Stomach (tissue), 4 donors: ENCODE data around the gene PTPRM.

ENCODE experiments used
- CTCF ChIP-seq, 7 experiments: fragments of 450-650 bp in 4 of 7; fragments of 200-600 bp in 3 of 7; sonication (generic) in 3 of 7; IDR thresholded peaks; one replicate each; pipeline ENCODE4 v1.5.1; 2016 to 2019; ENCODE audit warnings: antibody characterized with exemption in 7 of 7, control low read depth in 2 of 7, mild to moderate bottlenecking in 1 of 7
- EP300 ChIP-seq: sonication (generic); formaldehyde crosslinking; IDR thresholded peaks from one replicate; pipeline ENCODE4 v1.6.1; 2017; ENCODE audit warnings: antibody characterized with exemption
- POLR2A ChIP-seq, 4 donors: fragments of 450-650 bp; IDR thresholded peaks; one replicate each; pipeline ENCODE4 v1.6.1; 2016; ENCODE audit warnings: antibody characterized with exemption in 4 of 4, control low read depth in 2 of 4, mild to moderate bottlenecking in 1 of 4, moderate library complexity in 1 of 4

GRCh38 chr18:7939521-7939920 is 372.4 kb downstream of the PTPRM start:
- no peak for TF ChIP-seq POLR2A (IDR thresholded peaks at IDR 0.05)
- no peak for TF ChIP-seq EP300
- TF ChIP-seq CTCF (IDR thresholded peaks at IDR 0.05) = no peak
